Right ventricle myocardium superior (tissue), 1 donor: Measurements from ENCODE around the gene IQSEC3. TPM values are rescaled to one million over a fixed set of nuclear protein-coding genes. Genes with fewer than 3 reads are reported as not detected.

ENCODE experiments used
- ATAC-seq: fragments of 200-7000 bp; cut with Tn5 transposase; one replicate; pipeline ENCODE4 v1.9.1; 2020; ENCODE audit warnings: mild to moderate bottlenecking; ENCODE audit not compliant: poor library complexity
- DNase-seq: peaks from one replicate; pipeline ENCODE4 v3.0.0-alpha.2; 2020
- intact Hi-C: fragments of 100-400 bp; cut with DNase I; formaldehyde crosslinking; loops from one replicate; pipeline ENCODE4 v1.11.2; 2022
- total RNA-seq: library from RNA; stranded (reverse); fragmentation: NEBNext Ultra II Directional; extraction: Animal tissue kit (Norgen Biotek cat#: 25700); gene quantifications from one replicate; pipeline ENCODE4 v1.2.1, GENCODE V29; 2021
- donor health status: DM: no; HTN: yes; CAD: no; lungs with severe emphysema.

Gene IQSEC3
- total RNA-seq, 1 donor from 2014 or later, result 1.5 TPM

DNA sequence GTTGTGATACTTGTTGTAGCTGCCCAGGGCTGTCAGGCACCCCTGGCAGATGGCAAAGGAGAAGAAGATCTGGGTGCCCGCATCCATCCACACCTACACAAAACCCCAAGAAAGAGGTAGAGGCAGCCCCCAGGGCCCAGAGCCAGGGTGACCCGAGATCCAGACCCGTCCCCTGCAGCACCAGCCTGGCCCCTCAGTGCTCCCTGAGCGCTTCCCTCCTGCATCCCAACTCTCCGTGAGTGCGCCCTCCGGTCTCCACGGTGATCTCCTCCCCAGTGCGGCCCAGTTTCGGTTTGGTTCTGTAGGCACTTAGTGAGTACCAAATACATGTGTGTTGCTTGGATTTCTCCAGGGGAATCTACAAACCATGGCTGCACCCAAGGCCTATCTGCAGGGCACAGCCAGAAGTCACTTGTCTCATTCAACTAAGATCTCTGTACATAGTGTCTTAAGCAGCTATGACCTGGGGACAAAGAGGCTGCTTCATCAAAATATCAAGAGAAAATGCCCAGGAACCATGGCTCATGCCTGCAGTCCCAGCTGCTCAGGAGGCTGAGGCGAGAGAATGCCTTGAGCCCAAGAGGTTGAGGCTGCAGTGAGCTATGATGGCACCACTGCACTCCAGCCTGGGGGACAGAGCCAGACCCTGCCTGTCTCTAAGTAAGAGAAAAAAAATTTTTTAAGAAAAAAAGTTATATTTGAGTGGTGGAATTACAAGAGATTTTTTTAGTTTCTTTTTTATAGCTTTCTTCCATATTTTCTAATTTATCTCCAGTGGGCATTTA, 131.5 kb downstream of the IQSEC3 start:
- ATAC-seq, result no peak

GRCh38 chr12:198705-199104, 132.1 kb downstream of the IQSEC3 start:
- intact Hi-C loops, result no loop called here
- no peak for ATAC-seq
- DNase-seq, result no peak

More for the DNA sequence above, 131.5 kb downstream of the IQSEC3 start:
- intact Hi-C loops, result no loop called here
- DNase-seq, result no peak

DNA sequence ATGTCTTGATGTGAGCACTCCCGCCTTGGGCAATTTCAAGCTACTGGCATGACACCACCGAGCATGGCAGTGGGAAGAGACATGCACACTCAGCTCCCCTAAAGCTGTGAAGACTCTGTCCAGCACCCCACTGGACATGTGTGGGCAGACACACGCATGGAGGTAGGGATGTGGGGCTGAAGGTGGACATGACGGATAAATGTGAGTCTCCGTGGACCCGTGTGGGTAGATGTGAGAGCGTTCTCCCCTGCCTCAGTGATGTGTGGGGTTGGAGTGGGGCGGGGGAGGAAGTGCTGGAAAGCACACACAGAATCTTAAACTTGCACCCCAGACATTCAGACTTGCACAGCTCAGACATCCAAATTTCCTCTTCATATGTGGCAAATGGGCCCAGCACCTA, 134.8 kb downstream of the IQSEC3 start:
- DNase-seq, result no peak
- intact Hi-C loops, result no loop called here
- ATAC-seq, result no peak

- ATAC-seq (no peak), DNase-seq (peak; percentile 30)
- intact Hi-C loops, result no loop called here
Observed at GRCh38 chr12:202081-202731, 135.6 kb downstream of the IQSEC3 start.

- DNase-seq, result no peak
Observed at GRCh38 chr12:203074-203461, 136.5 kb downstream of the IQSEC3 start.

DNA sequence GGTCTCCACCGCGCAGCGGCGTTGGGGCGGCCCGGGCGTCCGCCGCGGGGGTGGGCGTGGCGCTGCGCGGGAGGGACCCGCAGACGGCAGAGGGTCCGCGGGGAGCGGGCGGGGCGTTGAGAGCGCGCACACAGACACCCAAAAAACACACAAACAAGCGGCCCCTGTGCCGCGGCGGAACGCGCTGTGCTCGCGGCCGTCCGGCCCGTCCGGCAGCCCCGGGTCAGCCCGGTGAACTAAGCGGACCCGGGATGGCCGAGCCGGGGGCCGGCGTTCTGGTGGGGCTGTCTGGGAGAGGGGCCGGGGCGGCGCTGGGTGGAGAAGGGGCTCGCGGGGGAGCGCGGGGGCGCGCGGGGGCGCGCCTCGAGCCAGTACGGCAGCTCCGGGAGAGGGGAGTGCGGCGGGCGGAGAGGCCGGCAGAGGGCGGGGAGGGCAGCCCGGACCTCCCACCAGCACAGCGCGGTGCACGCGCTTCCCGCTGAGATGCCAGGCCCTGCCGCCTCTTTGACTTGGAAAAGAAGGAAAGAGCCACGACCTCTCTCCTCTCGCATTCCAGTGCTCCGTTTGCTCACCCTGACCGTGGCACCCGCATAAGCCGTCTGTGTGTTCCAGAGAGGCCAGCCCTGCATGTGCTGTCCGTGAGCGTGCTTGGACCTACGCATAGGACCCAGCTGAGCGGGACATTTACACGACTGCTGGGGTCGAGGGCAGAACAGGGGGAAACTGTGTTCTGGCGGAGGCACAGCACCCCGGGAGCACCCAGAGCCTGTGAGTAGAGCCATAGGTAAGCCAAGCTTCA, 137.1 kb downstream of the IQSEC3 start:
- DNase-seq (peak; percentile 61), ATAC-seq (peak; percentile 89)
- intact Hi-C loops, result no loop called here

More at GRCh38 chr12:203074-203461, 136.5 kb downstream of the IQSEC3 start:
- intact Hi-C loops, result no loop called here
- no peak for ATAC-seq

- no peak for DNase-seq
Observed at GRCh38 chr12:204261-204678, 137.7 kb downstream of the IQSEC3 start.

GRCh38 chr12:205026-205425, 138.5 kb downstream of the IQSEC3 start:
- ATAC-seq, result no peak
- intact Hi-C loops, result no loop called here

More at GRCh38 chr12:204261-204678, 137.7 kb downstream of the IQSEC3 start:
- intact Hi-C loops, result no loop called here
- ATAC-seq, result no peak

GRCh38 chr12:206746-207440, 140.3 kb downstream of the IQSEC3 start:
- ATAC-seq (no peak), DNase-seq (no peak)
- intact Hi-C loops, result no loop called here

More at GRCh38 chr12:205026-205425, 138.5 kb downstream of the IQSEC3 start:
- DNase-seq, result no peak

DNA sequence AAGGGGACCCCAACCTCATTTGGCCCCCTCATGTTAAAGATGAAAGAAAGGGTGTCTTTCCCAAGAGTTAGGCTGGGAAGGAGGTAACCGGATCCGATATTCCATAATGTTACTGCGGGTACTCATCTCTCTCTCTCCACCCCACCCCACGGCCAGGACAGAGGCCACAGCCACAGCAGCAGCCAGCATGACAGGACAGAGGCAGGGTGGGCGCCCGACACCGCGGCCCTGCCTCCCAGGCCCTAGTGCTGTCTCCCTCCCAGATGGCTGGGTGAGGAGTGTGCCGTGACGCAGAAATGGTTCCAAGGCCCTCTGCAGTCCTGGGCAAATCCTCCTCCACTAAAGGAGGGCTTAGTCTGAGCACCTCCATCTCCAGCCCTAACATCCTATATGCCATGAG, 141.2 kb downstream of the IQSEC3 start:
- DNase-seq, result no peak
- intact Hi-C loops, result no loop called here
- ATAC-seq, result no peak

DNA sequence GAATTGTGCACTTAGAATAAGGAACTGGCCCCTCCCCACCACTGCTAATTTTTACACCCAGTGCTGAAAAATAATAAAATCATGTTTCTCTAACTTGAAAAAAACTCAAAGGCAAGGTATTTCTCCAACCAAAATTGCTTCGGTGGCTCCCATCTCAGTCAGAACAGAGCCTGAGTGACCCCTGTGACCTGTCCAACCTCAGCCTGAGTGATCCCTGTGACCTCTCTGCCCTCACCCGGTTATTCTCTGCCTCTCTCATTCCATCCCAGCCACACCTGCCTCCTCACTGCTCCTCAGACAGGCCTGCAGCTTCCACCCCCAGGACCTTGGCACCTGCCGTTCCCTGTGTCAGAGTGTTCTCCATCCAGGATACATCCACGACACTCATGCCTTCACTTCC, 142.2 kb downstream of the IQSEC3 start:
- no peak for DNase-seq
- no peak for ATAC-seq
- intact Hi-C loops, result no loop called here

- intact Hi-C loops, result no loop called here
- ATAC-seq, result no peak
- DNase-seq, result peak; percentile 11
Observed at GRCh38 chr12:209246-209645, 142.7 kb downstream of the IQSEC3 start.

GRCh38 chr12:209851-210250, 143.3 kb downstream of the IQSEC3 start:
- DNase-seq (no peak), ATAC-seq (no peak)
- intact Hi-C loops, result no loop called here

DNA sequence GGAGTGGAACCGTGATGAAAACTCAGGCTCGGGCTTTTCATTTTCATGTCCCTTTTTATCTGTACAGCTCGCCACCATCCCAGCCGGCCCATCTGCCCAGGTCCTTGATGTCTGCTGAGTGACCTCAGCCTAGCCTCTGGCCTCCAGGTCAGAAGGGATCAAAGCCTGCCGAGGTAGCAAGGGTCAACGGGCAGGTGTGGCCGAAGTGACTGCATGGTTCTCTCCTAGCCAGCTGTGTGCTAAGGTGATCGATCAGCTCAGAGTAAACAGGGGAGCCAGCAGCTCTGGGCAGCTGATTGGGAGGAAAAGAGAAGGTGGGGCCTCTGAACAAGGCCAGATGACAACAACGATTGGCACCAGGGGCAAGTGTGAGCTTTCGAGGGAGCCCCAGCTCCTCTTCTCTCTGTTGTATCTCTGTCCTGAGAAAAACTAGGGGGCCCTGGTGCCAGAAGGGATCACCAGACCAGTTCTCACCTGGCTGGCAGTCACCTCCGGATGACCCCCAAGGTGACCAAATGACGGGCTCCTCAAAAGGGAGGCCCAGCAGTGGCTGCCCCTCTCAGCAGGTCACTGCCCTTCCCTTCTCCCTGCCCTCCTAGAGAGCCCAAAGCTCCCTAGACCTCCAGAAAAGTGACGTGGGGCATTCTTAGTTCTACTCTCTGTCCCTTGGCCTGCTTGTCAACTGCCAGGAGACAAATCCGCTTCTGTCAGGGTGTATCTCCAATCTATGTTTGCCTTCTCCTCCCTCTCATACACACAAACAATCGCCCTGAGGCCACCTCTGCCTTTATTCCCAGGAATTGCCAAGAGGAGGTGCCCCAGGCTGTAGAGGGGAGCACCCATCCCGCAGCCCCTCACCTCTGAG, 143.9 kb downstream of the IQSEC3 start:
- DNase-seq (no peak), ATAC-seq (no peak)
- intact Hi-C loops, result no loop called here

DNA sequence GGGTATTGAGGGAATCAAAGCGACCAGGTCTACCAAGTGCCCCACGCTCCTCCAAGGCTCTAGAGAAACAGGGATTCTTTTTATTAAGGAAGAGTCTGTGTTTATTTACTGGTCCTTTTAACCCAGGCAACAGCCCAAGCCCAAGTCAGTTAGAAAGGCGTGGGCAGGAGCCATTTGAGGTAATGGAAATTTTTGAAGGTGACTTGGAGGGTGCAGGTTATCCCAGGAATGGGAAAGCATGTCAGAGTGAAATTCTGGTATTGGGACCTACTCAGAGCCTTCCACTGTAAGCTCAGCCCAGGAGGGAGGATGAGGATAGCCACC, 144.5 kb downstream of the IQSEC3 start:
- intact Hi-C loops, result no loop called here
- DNase-seq (no peak), ATAC-seq (no peak)

GRCh38 chr12:211639-212414, 145.3 kb downstream of the IQSEC3 start:
- intact Hi-C loops, result no loop called here
- ATAC-seq, result peak; percentile 9
- no peak for DNase-seq

DNA sequence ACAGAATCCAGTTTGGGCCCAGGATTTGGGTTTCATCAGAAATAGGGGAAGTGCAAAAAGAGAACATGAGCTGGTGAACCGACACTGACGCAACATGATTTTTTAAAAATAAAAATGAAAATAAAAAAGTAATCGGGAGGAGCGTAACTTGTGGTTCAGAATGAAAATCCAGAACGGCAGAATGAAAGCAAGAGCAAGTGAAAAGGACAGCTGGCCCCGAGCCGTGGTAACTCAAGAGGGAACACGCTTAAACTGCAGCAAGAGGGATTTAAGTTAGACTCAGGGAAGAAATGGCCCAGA, 145.8 kb downstream of the IQSEC3 start:
- ATAC-seq (peak; percentile 28), DNase-seq (no peak)
- intact Hi-C loops, result no loop called here
